HG02840 (cell line): ENCODE measurements around the gene NCAPD2.

ENCODE experiments used
- ATAC-seq: cut with Tn5 transposase; IDR thresholded peaks from one replicate; pipeline ENCODE4 v1.9.1; 2021; ENCODE audit warnings: mild to moderate bottlenecking, moderate library complexity, moderate number of reproducible peaks; ENCODE audit not compliant: unreplicated experiment, low FRiP score

The NCAPD2 gene

GRCh38 chr12:6493497-6494257 is at the start of gene NCAPD2:
Gene NCAPD2, plus strand, starts transcription at chr12:6494102. Its CDS starts 997 bp downstream, at chr12:6495099.
- peak; percentile 87 for ATAC-seq

- ATAC-seq, result no peak
These were observed 48.9 kb upstream of the NCAPD2 start, which contains the start of gene CD27 for GRCh38 chr12:6444704-6445688. Gene CD27, plus strand, starts transcription at chr12:6444955. Its CDS starts 141 bp downstream, at chr12:6445096.

GRCh38 chr12:6450091-6450868 is 43.6 kb upstream of the NCAPD2 start:
- ATAC-seq, result no peak

- no peak for ATAC-seq
These were observed 43.0 kb upstream of the NCAPD2 start for GRCh38 chr12:6450869-6451347.

- ATAC-seq, result peak; percentile 67
These were observed 42.3 kb upstream of the NCAPD2 start, which contains the start of gene TAPBPL for GRCh38 chr12:6451348-6452244. Gene TAPBPL, plus strand, starts transcription at chr12:6452042. Its CDS starts 207 bp downstream, at chr12:6452249.

- no peak for ATAC-seq
These were observed 41.5 kb upstream of the NCAPD2 start for GRCh38 chr12:6452245-6452943.

- no peak for ATAC-seq
These were observed 40.8 kb upstream of the NCAPD2 start for GRCh38 chr12:6452944-6453630.

GRCh38 chr12:6457220-6457945 is 36.5 kb upstream of the NCAPD2 start:
- no peak for ATAC-seq

GRCh38 chr12:6458281-6459003 is 35.5 kb upstream of the NCAPD2 start:
- no peak for ATAC-seq

- no peak for ATAC-seq
These were observed 34.9 kb upstream of the NCAPD2 start for GRCh38 chr12:6459004-6459337.

GRCh38 chr12:6460751-6461371 is 33.0 kb upstream of the NCAPD2 start:
- ATAC-seq, result no peak

- ATAC-seq, result no peak
These were observed 32.3 kb upstream of the NCAPD2 start for GRCh38 chr12:6461401-6462233.

GRCh38 chr12:6462234-6462995 is 31.5 kb upstream of the NCAPD2 start:
- no peak for ATAC-seq

GRCh38 chr12:6463216-6463615 is 30.7 kb upstream of the NCAPD2 start:
- no peak for ATAC-seq

- ATAC-seq, result no peak
These were observed 30.0 kb upstream of the NCAPD2 start for GRCh38 chr12:6463858-6464257.
